Measurements from ENCODE around the gene KIN.
A peak's percentile ranks its signal among the peaks of the same experiment; 100 is the strongest.
"Not testable (repeated sequence)": the region's sequence is repeated elsewhere in the genome, so short reads cannot be mapped to it uniquely, and the experiment has no call there.

The KIN gene, protein sequence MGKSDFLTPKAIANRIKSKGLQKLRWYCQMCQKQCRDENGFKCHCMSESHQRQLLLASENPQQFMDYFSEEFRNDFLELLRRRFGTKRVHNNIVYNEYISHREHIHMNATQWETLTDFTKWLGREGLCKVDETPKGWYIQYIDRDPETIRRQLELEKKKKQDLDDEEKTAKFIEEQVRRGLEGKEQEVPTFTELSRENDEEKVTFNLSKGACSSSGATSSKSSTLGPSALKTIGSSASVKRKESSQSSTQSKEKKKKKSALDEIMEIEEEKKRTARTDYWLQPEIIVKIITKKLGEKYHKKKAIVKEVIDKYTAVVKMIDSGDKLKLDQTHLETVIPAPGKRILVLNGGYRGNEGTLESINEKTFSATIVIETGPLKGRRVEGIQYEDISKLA

DNA sequence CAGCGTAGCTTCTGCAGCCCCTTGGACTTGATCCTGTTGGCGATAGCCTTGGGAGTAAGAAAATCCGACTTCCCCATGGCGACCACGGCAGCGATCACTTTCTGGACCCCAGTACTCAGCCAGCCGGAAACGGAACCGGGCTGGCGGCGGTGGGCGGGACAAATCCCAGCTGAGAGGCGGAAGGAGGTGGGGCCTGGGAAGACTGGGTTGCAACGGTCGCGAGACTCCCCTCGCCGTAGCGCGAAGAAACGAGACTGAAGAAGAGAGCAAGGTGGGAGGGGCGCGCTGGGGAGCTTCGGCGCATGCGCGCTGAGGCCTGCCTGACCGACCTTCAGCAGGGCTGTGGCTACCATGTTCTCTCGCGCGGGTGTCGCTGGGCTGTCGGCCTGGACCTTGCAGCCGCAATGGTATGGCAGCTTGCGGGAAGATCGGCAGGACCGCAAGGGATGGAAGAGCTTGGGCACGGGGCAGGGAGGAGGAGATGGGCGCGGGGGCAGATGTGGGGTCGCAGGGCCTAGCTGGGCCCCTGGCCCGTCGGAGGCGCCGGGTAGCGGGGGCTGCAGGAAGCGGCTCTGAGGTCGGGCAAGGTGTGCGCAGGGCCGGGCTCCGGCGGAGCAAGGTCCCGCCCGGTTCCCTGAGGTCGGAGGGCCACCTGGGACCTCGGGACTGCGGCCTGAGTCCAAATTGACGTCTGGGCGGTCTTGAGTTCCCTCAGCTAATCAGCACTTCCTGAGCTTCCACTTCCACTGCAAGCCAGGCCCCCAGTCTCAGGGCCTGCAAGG is at the start of gene KIN, which contains the start of gene ATP5F1C:
TSS of gene KIN (minus strand) at position 137 of the 782 bp plus-strand sequence. CDS start at position 77, 60 bp downstream.
TSS of gene ATP5F1C (plus strand) at position 321 of the 782 bp plus-strand sequence. CDS start at position 352, 31 bp downstream.
- peak; percentile 99 for DNase-seq (ENCODE audit: low spot score)

DNA sequence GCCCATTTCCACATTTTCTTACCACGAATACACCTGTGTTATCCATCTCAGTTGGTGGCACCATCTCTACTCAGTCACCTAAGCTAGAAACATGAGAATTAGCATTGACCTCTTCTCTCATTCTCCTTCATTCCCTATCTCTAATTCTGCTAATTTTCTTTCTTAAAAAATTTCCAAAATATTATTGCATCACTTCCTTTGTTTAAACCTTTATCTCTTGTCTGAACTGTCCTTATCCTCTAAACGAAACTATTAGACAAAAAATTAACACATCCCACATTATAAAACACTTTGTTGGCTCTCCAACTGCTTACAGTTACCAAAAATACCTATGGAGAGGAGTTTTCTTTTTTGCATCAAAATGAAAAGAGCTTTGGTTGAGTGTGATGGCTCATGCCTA is 48.8 kb upstream of the KIN start:
- no peak for DNase-seq (ENCODE audit: low spot score)

DNA sequence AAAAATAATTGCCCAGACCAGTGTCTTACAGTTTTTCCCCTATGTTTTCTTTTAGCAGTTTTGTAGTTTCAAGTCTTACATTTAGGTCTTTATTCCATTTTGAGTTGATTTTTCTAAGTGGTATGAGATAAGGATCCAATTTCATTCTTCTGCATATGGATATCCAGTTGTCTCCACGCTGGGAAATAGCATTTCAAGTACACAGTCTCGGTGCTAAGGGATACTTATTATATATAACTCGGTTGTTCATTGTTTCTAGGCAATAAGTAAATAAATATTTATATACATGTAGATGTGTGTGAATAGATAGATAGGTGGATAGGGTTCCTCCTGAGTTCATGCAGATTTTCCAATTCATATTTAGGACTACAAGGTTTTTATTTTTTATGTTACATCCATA is 46.5 kb upstream of the KIN start:
- DNase-seq (ENCODE audit: low spot score), result no peak

GRCh38 chr10:7833210-7833609 is 45.4 kb upstream of the KIN start:
- no peak for DNase-seq (ENCODE audit: low spot score)

DNA sequence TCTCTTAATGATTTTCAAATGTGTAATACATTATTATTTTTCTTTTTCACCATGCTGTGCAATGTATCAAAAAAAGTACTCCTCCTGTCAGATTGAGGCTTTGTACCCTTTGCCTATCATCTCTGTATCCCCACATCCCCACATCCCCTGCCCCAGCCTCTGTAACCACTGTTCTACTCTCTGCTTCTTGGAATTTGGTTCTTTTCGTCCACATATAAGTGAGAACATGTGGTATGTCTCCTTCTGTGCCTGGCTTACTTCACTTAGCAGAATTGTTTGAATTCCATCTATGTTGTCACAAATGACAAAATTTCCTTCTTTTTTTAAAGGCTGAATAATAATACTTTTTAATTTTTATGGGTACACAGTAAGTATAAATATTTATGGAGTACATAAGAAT is 44.3 kb upstream of the KIN start:
- no peak for DNase-seq (ENCODE audit: low spot score)

DNA sequence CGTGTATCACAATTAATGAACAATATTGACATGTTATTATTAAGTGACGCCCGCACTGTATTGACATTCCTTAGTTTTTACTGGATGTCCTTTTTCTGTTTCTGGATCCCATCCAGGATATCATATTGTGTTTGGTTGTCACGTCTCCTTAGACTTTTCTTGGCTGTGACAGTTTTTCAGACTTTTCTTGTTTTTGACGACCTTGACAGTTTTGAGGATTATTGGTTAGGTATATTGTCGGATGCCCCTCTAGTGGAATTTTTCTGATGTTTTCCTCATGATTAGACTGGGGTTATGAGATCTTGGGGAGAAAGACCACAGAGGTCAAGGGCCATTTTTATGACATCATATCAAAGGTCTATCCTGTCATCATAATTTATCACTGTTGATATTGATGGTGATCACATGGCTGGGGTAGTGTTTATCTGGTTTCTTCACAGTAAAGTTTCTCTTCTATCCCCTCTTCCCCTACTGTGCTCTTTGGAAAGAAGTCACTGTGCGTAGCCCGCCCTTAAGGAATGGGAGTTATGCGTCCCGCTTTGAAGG is 41.6 kb upstream of the KIN start:
- DNase-seq (ENCODE audit: low spot score), result no peak

DNA sequence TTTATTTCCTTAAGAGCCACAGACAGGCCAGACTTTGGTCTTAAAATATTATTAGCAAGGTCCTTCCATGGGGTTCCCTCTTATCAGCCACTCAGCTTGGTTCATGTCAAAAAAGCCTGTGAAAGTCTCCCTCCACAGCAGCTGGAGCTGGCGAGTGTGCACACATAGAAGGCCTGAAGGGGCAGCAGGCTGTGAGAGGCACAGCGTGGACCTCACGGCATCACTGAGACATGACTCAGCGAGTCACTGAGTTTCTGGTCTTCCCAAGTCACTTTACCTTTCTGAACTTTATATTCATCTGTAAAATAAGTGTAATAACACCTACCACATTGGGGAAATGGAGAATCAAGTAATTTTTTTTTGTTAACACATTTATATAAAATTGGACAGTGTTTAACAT is 39.2 kb upstream of the KIN start:
- DNase-seq (ENCODE audit: low spot score), result peak; percentile 45

DNA sequence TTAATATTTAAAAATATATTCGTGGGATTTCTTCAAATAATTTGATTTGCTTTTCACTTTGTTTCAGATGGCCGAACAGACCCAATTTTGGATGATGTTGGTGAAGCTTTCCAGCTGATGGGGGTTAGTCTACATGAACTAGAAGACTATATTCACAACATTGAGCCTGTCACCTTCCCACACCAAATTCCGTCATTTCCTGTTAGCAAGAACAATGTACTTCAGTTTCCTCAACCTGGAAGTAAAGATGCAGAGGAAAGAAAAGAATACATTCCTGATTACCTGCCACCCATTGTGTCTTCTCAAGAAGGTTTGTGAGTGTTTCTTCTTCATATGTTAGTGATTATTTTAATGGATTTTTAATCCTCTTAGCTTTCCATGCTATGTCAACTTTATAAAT is 36.5 kb upstream of the KIN start:
- DNase-seq (ENCODE audit: low spot score), result no peak

- DNase-seq (ENCODE audit: low spot score), result peak; percentile 52
Measured at GRCh38 chr10:7819121-7819460, 31.3 kb upstream of the KIN start.

DNA sequence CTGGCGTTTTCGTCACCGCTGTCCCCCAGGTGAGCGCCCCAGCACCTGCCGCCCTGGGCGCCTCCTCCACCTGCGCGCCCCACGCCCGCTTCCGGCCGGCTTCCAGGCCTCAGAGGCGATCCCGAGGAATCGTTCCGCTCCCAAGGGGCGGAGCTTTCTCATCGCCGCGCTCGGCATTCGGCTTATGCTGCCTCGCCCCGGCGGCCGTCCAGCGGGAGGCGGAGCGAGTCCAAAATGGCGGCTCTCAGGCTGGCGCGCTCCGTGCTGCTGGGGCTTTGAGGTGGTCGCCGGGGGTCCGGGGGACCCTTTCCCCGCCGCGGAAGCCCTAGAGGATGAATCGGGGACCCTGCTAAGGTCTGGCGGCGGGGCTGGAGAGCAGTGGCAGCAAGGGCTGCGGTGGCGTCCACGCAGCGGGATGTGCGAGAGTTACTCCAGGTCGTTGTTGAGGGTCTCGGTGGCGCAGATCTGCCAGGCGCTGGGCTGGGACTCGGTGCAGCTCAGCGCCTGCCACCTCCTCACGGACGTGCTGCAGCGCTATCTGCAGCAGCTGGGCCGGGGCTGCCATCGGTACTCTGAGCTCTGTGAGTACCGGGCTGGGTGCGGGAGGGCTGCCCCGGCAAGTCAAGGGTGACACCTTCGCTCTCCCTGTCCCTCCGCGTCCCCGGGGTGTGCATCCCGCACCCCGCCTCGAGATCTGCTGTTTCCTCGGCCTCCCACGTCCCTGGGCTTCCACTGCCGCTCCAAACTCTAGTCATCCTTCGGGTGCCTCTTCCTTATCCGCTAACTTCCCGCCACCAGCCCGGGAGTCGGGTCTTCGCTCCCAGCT is 30.7 kb upstream of the KIN start, which contains the start of gene TAF3:
TSS of gene TAF3 (plus strand) at position 211 of the 826 bp plus-strand sequence. CDS start at position 416, 205 bp downstream.
- DNase-seq (ENCODE audit: low spot score), result peak; percentile 94

DNA sequence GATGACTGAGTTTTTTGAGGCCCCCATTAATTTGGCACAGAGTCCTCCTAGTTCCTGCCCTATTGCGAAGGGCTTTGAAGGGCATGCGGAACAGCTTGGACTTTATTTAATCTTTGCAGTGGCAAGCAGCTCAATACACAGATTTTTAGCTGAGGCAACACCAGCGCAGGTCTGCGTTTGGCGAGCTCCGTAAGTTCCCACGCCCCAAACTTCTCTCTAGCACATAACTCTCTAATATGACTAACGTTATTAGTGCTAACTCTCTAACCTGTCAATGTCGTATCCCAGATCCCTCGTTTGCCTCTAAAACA is 30.1 kb upstream of the KIN start:
- no peak for DNase-seq (ENCODE audit: low spot score)

DNA sequence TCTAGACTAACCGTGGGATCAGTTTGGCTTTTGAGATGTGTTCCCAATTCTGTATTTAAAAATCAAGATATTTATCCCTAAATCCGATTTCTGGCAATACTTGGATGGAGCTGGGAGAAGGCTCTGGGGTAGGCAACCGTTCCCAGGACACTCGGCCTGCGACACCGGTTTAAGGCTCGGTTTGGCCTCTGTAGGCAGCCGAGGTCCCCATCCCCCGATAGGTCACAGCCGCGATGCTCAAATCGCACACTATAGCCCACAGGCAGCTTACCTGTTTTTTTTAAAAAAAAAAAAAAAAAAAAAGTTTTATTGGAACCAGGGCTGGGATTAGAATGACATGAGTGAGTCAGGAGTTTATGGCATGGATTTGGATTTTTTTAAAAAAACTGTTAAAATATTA is 29.8 kb upstream of the KIN start:
- DNase-seq (ENCODE audit: low spot score), result no peak

- no peak for DNase-seq (ENCODE audit: low spot score)
Measured at GRCh38 chr10:7813481-7813880, 25.7 kb upstream of the KIN start.

- DNase-seq (ENCODE audit: low spot score), result not testable (repeated sequence)
Measured at GRCh38 chr10:7811743-7812142, 23.9 kb upstream of the KIN start.

GRCh38 chr10:7811000-7811399 is 23.2 kb upstream of the KIN start:
- DNase-seq (ENCODE audit: low spot score), result no peak

DNA sequence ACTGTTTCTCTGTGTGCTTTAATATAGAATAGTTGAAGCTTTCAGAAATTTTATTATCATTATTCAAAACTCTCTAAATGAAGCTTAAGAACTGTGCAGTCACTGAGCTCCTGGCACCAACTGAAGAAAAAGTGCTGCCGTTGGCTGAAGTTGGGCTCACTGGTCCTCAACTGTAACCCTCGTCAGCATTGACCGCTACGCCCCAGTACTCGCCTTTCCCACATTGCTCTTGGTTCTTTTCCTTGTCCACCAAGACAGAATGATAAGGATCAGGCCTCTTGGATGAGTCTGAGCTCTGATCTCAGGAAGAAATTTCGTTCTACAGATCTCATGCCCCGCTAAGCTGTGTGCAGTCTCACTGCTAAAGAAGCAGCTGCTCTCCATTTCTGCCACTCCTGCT is 22.6 kb upstream of the KIN start:
- no peak for DNase-seq (ENCODE audit: low spot score)

- DNase-seq (ENCODE audit: low spot score), result no peak
Measured at GRCh38 chr10:7808686-7809267, 21.0 kb upstream of the KIN start.

GRCh38 chr10:7804741-7805140 is 16.9 kb upstream of the KIN start:
- no peak for DNase-seq (ENCODE audit: low spot score)

GRCh38 chr10:7804216-7804615 is 16.4 kb upstream of the KIN start:
- DNase-seq (ENCODE audit: low spot score), result no peak

- no peak for DNase-seq (ENCODE audit: low spot score)
Measured at GRCh38 chr10:7802606-7803005, 14.8 kb upstream of the KIN start.

- peak; percentile 85 for DNase-seq (ENCODE audit: low spot score)
Measured at GRCh38 chr10:7797582-7797981, 9.8 kb upstream of the KIN start.

DNA sequence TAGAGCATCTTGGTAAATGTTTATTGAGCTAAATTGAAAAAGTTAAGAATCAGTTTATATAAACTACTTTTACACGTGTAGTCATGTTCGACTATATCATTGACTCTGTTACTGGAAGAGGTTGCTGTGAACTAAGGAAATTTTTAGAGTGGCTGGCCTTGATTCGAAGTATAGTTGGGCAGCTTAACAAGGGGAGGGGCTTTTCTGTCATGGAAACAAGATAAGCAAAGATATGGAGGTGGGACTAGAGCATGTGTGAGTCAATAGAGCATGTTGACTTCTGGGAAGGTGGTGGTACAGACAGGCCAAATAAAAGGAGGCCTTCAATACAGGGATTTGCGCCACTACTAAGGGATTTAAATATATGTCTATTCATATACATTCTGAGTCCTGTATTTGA is 7.8 kb upstream of the KIN start:
- DNase-seq (ENCODE audit: low spot score), result peak; percentile 25

Measured in AG08396 (cell line).